H1 (cell line): ENCODE data around the gene CHRM1. TPM values are rescaled to one million over a fixed set of nuclear protein-coding genes. Genes with fewer than 3 reads are reported as not detected.

Source experiments
- CTCF ChIA-PET: fragments of 300-600 bp; sonication (Branson Sonifier 250); formaldehyde crosslinking; loops from one replicate; lab custom pipeline; 2021; ENCODE audit not compliant: partially characterized antibody; lab: Charles Lee
- POLR2A ChIA-PET: fragments of 300-600 bp; sonication (Branson Sonifier 250); formaldehyde crosslinking; loops from one replicate; lab custom pipeline; 2021; ENCODE audit warnings: inconsistent platforms; ENCODE audit not compliant: partially characterized antibody; lab: Charles Lee
- DNase-seq, 2 experiments: peaks; one replicate each; pipeline versions ENCODE4 v3.0.0 to v3.0.0-alpha.2; 2010 to 2022; ENCODE audit warnings: low spot score in 2 of 2, low read depth in 1 of 2, mixed read lengths in 1 of 2
- FAIRE-seq: peaks from 2 replicates; lab custom pipeline; 2011; peaks lifted over from hg19 to GRCh38; lab: Jason Lieb, UNC
- H2AFZ ChIP-seq: 2 replicates; pipeline ENCODE4 v1.8.1; 2012; ENCODE audit warnings: low read length, inconsistent platforms
- H2AK5ac ChIP-seq: 2 replicates; pipeline ENCODE4 v1.6.1; 2013; ENCODE audit warnings: low read depth, low read length
- H2BK120ac ChIP-seq: replicated peaks from 2 replicates; pipeline ENCODE3; 2013; ENCODE audit warnings: low read depth, low read length, inconsistent platforms
- H2BK12ac ChIP-seq: 2 replicates; pipeline ENCODE4 v1.6.1; 2013; ENCODE audit warnings: low read depth, low read length
- H2BK15ac ChIP-seq: 2 replicates; pipeline ENCODE4 v1.6.1; 2013; ENCODE audit warnings: low read length
- H2BK20ac ChIP-seq: 2 replicates; pipeline ENCODE4 v1.6.1; 2013; ENCODE audit warnings: low read length
- H2BK5ac ChIP-seq: 2 replicates; pipeline ENCODE4 v1.6.1; 2013; ENCODE audit warnings: low read depth, low read length
- H3K14ac ChIP-seq: 2 replicates; pipeline ENCODE4 v1.6.1; 2013; ENCODE audit warnings: inconsistent platforms; ENCODE audit not compliant: insufficient read length
- H3K18ac ChIP-seq: 2 replicates; pipeline ENCODE4 v1.6.1; 2013; ENCODE audit warnings: low read length; ENCODE audit errors: extremely low read depth
- H3K23ac ChIP-seq: 2 replicates; pipeline ENCODE4 v1.6.1; 2013; ENCODE audit warnings: inconsistent platforms; ENCODE audit not compliant: insufficient read length
- H3K23me2 ChIP-seq: 2 replicates; pipeline ENCODE4 v1.6.1; 2013; ENCODE audit warnings: low read depth, low read length
- H3K27ac ChIP-seq: 2 replicates; pipeline ENCODE4 v1.6.1; 2011; ENCODE audit warnings: low read depth, low read length, inconsistent platforms
- H3K27me3 ChIP-seq, 4 experiments: replicated peaks in 1 of 4; 1 replicate in 1 of 4; 2 replicates in 3 of 4; pipeline versions ENCODE4 v1.6.1 to v1.8.1; 2011 to 2013; ENCODE audit warnings: low read length in 3 of 4, mild to moderate bottlenecking in 3 of 4, inconsistent platforms in 2 of 4, mixed read lengths in 2 of 4, moderate library complexity in 1 of 4; ENCODE audit not compliant: control insufficient read depth in 3 of 4, insufficient read depth in 3 of 4; ENCODE audit errors: extremely low read depth in 1 of 4
- H3K36me3 ChIP-seq, 4 experiments: 2 replicates each; pipeline versions ENCODE4 v1.6.1 to v1.8.1; 2011 to 2013; ENCODE audit warnings: mild to moderate bottlenecking in 4 of 4, low read length in 3 of 4, moderate library complexity in 2 of 4, control low read depth in 1 of 4, inconsistent platforms in 1 of 4; ENCODE audit not compliant: insufficient read depth in 4 of 4, control insufficient read depth in 2 of 4
- H3K4ac ChIP-seq: replicated peaks from 2 replicates; pipeline ENCODE3; 2013; ENCODE audit warnings: low read length, low read depth, mixed read lengths, inconsistent platforms; ENCODE audit not compliant: insufficient read length
- H3K4me1 ChIP-seq, 4 experiments: replicated peaks in 1 of 4; 1 replicate in 1 of 4; 2 replicates in 3 of 4; pipeline versions ENCODE4 v1.6.1 to v1.8.1; 2011 to 2013; ENCODE audit warnings: low read length in 3 of 4, inconsistent platforms in 2 of 4, mixed read lengths in 1 of 4; ENCODE audit not compliant: insufficient read depth in 4 of 4, control insufficient read depth in 3 of 4
- H3K4me2 ChIP-seq, 2 experiments: 2 replicates each; pipeline versions ENCODE4 v1.6.1 to v1.8.1; 2011 to 2013; ENCODE audit warnings: low read depth in 2 of 2, low read length in 2 of 2, control low read depth in 1 of 2, inconsistent platforms in 1 of 2, mild to moderate bottlenecking in 1 of 2; ENCODE audit not compliant: insufficient read depth in 1 of 2
- H3K4me3 ChIP-seq, 4 experiments: fragments of 200-600, 300-600 bp in 1 of 4; sonication (generic), shearing (Covaris generic), sonication (Bioruptor Twin) in 1 of 4; 2 replicates each; pipeline versions ENCODE4 v1.5.1 to v1.8.1; 2011 to 2016; ENCODE audit warnings: low read length in 4 of 4, low read depth in 3 of 4, control low read depth in 2 of 4, inconsistent platforms in 2 of 4, mild to moderate bottlenecking in 2 of 4, mixed read lengths in 1 of 4, moderate library complexity in 1 of 4; ENCODE audit not compliant: insufficient read depth in 2 of 4; ENCODE audit errors: extremely low read depth in 1 of 4
- H3K56ac ChIP-seq: replicated peaks from 2 replicates; pipeline ENCODE3; 2013; ENCODE audit warnings: low read depth, mild to moderate bottlenecking, mixed read lengths, low read length, inconsistent platforms; ENCODE audit not compliant: insufficient read length
- H3K79me1 ChIP-seq: 2 replicates; pipeline ENCODE4 v1.6.1; 2013; ENCODE audit warnings: low read depth, low read length, control low read depth
- H3K79me2 ChIP-seq, 2 experiments: 2 replicates each; pipeline versions ENCODE4 v1.6.1 to v1.8.1; 2012 to 2013; ENCODE audit warnings: low read length in 2 of 2, mild to moderate bottlenecking in 2 of 2, inconsistent platforms in 1 of 2; ENCODE audit not compliant: insufficient read depth in 2 of 2, control insufficient read depth in 1 of 2
- H3K9ac ChIP-seq, 4 experiments: replicated peaks in 1 of 4; 1 replicate in 1 of 4; 2 replicates in 3 of 4; pipeline versions ENCODE4 v1.6.1 to v1.8.1; 2011 to 2013; ENCODE audit warnings: low read depth in 3 of 4, low read length in 3 of 4, control low read depth in 2 of 4, mild to moderate bottlenecking in 2 of 4, moderate library complexity in 2 of 4, inconsistent platforms in 1 of 4; ENCODE audit errors: extremely low read depth in 1 of 4
- H3K9me3 ChIP-seq, 2 experiments: 2 replicates each; pipeline versions ENCODE4 v1.6.1 to v1.8.1; 2012 to 2013; ENCODE audit warnings: mild to moderate bottlenecking in 2 of 2, moderate library complexity in 2 of 2, control low read depth in 1 of 2, inconsistent platforms in 1 of 2, low read depth in 1 of 2, low read length in 1 of 2, mixed read lengths in 1 of 2; ENCODE audit not compliant: insufficient read depth in 2 of 2
- H4K20me1 ChIP-seq, 2 experiments: replicated peaks in 1 of 2; 2 replicates each; pipeline versions ENCODE3 to v1.8.1; 2011 to 2013; ENCODE audit warnings: inconsistent platforms in 2 of 2, low read length in 2 of 2, mild to moderate bottlenecking in 1 of 2; ENCODE audit not compliant: insufficient read depth in 2 of 2, control insufficient read depth in 1 of 2
- H4K5ac ChIP-seq: 2 replicates; pipeline ENCODE4 v1.6.1; 2013; ENCODE audit warnings: low read length, low read depth, mixed read lengths, inconsistent platforms; ENCODE audit not compliant: insufficient read length
- H4K8ac ChIP-seq: 2 replicates; pipeline ENCODE4 v1.8.0; 2013; ENCODE audit warnings: mild to moderate bottlenecking, moderate library complexity, low read length, inconsistent platforms; ENCODE audit not compliant: insufficient read depth; ENCODE audit errors: extremely low read depth
- H4K91ac ChIP-seq: replicated peaks from 2 replicates; pipeline ENCODE3; 2013; ENCODE audit warnings: low read length, mixed read lengths, inconsistent platforms; ENCODE audit not compliant: insufficient read length
- CBX5 ChIP-seq: fragments of 300-800, 300-1000 bp; sonication (generic); IDR thresholded peaks from 2 replicates; pipeline ENCODE4 v1.7.1; 2016; ENCODE audit warnings: antibody characterized with exemption, low read length, low read depth
- RXRA ChIP-seq: IDR thresholded peaks from 2 replicates; pipeline ENCODE4 v1.6.1; 2011; ENCODE audit warnings: low read depth, mild to moderate bottlenecking, low read length, moderate library complexity; ENCODE audit not compliant: insufficient read depth
- SIN3A ChIP-seq, 2 experiments: IDR thresholded peaks in 1 of 2; conservative IDR thresholded peaks in 1 of 2; 2 replicates each; pipeline ENCODE4 v1.6.1; 2011 to 2012; ENCODE audit warnings: low read length in 2 of 2, improper control_type of control experiment in 1 of 2, low read depth in 1 of 2, mild to moderate bottlenecking in 1 of 2
- TBP ChIP-seq: IDR thresholded peaks from 2 replicates; pipeline ENCODE4 v1.6.1; 2011; ENCODE audit warnings: low read depth, low read length, improper control_type of control experiment
- TEAD4 ChIP-seq: IDR thresholded peaks from 2 replicates; pipeline ENCODE4 v1.6.1; 2012; ENCODE audit warnings: low read depth, low read length, inconsistent platforms, mixed read lengths
- WGBS, 2 experiments: shearing (Covaris generic) in 1 of 2; methylation state at CpG; one replicate each; pipeline versions ENCODE4 v1.1.6 to v1.1.7; 2013 to 2015; ENCODE audit warnings: low lambda C conversion rate in 2 of 2, mixed read lengths in 2 of 2, inconsistent platforms in 1 of 2, low coverage in 1 of 2, missing lambda C conversion rate in 1 of 2; ENCODE audit not compliant: insufficient replicate concordance in 2 of 2, insufficient coverage in 1 of 2, insufficient read length in 1 of 2; ENCODE audit errors: extremely low coverage in 1 of 2, missing lambda C conversion rate in 1 of 2; 5-methylcytosine and 5-hydroxymethylcytosine counted together
- polyA plus RNA-seq, 7 experiments: library from polyadenylated mRNA; depleted of rRNA in 3 of 7; stranded (reverse) in 5 of 7; unstranded in 2 of 7; fragments of >200 nt in 5 of 7; fragments of 200-250 nt in 2 of 7; gene quantifications; 1 replicate in 5 of 7; 2 replicates in 1 of 7; 4 replicates in 1 of 7; pipeline versions ENCODE4 v1.2.1 to v1.2.3, GENCODE V29; 2011 to 2013; ENCODE audit warnings: missing spikeins in 2 of 7, mixed read lengths in 2 of 7
- total RNA-seq: library from RNA; stranded (reverse); fragmentation: NEBNext Ultra II Directional; extraction: Animal tissue kit (Norgen Biotek cat#: 25700); gene quantifications from 2 replicates; pipeline ENCODE4 v1.2.1, GENCODE V29; 2021

CHRM1 gene
- total and polyA plus RNA-seq, 2 of the 8 experiments (the other 6 are each of a cell fraction or from before 2014, with no cell fraction given) = 0.08 TPM; not detected in 1

- H3K4me2 ChIP-seq = no peak overlapping the region
- H4K20me1 ChIP-seq = no peaks in the 10 kb centered on the region
- no peak overlapping the region for H3K18ac ChIP-seq
- no peak overlapping the region for H3K14ac ChIP-seq
- TF ChIP-seq TBP (no peak), SIN3A (conservative IDR thresholded peaks at IDR 0.05 in 1 of 2, IDR thresholded peaks at IDR 0.05 in 1 of 2; ENCODE audit: low read depth in 1 of 2, low read length in 2 of 2) (no peak), TEAD4 (no peak), CBX5 (no peak), RXRA (no peak)
- TF ChIP-seq, all 59 proteins: peak for 0
- Histone ChIP-seq H3K27me3 (peaks cover 0 to 3% (median 1%) of the 10 kb centered on the region in 4 experiments; a peak in 2 of 7 replicates), H2BK12ac (no peak overlapping the region), H3K4ac (no peak overlapping the region), H4K91ac (no peak overlapping the region), H3K79me1 (no peaks in the 10 kb centered on the region), H3K23ac (no peak overlapping the region), H2BK15ac (no peak overlapping the region), H2BK120ac (no peak overlapping the region), H4K8ac (no peak overlapping the region), H3K23me2 (no peaks in the 10 kb centered on the region), H3K27ac (no peak overlapping the region), H3K9me3 (no peaks in the 10 kb centered on the region), H3K36me3 (no peaks in the 10 kb centered on the region), H3K4me3 (no peak overlapping the region), H3K79me2 (no peaks in the 10 kb centered on the region), H2AK5ac (no peak overlapping the region), H2BK5ac (no peak overlapping the region), H3K4me1 (peaks cover 0 to 5% (median 0%) of the 10 kb centered on the region in 4 experiments; a peak in 3 of 7 replicates), H3K9ac (no peak overlapping the region), H3K56ac (no peak overlapping the region), H2BK20ac (no peak overlapping the region), H2AFZ (no peak overlapping the region), H4K5ac (no peak overlapping the region)
- 91% methylated on average over 1 of the region's 1 CpG; no CpG with 5 or more reads in 1 of the 2 experiments for WGBS, 2 experiments
- CTCF ChIA-PET = interaction anchor here (0.7 to 12.1 kb wide), 9 partner anchors 12 to 865 kb away, joined by 3 to 435 read pairs (median 4); partner anchors contain the start of genes CHRM1, SLC22A8 and ZFTA
- POLR2A ChIA-PET = interaction anchor here (10.3 to 57.8 kb wide), 3 partner anchors 20 to 54 kb away, joined by 136 to 2104 read pairs (median 1185); partner anchors contain the start of genes CHRM1, SLC3A2 and WDR74
- DNase-seq (no peak), FAIRE-seq (no peak)
These were observed 18.2 kb downstream of the CHRM1 start for GRCh38 chr11:62902932-62903331.
